ENCODE results near the gene HOMER2. TPM values are rescaled to one million over a fixed set of nuclear protein-coding genes. Genes with fewer than 3 reads are reported as not detected.

Gene HOMER2
- total RNA-seq, 1 experiment from 2014 or later, result 8.8 TPM

DNA sequence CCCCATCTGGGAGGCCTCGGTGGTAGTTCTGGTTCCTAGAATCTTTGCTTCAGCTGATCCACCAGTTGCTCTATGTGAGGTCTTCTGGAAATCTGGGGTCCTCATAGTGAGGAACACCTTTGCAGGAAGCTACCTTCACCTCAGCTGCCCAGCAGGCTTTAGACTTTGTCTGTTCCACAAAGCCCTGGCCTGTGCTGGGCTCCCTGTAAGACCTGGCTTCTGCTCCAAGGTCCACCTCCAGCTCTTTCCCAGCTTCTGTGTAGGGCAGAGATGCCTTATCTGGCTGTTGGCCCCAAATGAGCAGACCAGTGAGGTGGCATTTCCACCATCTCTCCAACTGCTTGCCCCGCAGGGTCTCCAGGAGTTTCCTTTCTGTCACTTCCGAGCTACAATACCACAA, 8.2 kb upstream of the HOMER2 start:
- no peak overlapping the region for H3K27ac Mint-ChIP-seq (ENCODE audit: low read depth, unreplicated experiment)
- ChIA-PET CTCF (interaction anchor here (0.7 to 1.5 kb wide), 2 partner anchors 24 to 50 kb away, joined by 3 read pairs; partner anchors contain the start of gene C15orf40), POLR2A (interaction anchor here (0.6 kb wide), 1 partner anchor 211 kb away, joined by 3 read pairs; no protein-coding TSS in a partner anchor)
- H3K4me3 Mint-ChIP-seq (ENCODE audit: unreplicated experiment), result no peak overlapping the region
- TF ChIP-seq, protein P1, sequence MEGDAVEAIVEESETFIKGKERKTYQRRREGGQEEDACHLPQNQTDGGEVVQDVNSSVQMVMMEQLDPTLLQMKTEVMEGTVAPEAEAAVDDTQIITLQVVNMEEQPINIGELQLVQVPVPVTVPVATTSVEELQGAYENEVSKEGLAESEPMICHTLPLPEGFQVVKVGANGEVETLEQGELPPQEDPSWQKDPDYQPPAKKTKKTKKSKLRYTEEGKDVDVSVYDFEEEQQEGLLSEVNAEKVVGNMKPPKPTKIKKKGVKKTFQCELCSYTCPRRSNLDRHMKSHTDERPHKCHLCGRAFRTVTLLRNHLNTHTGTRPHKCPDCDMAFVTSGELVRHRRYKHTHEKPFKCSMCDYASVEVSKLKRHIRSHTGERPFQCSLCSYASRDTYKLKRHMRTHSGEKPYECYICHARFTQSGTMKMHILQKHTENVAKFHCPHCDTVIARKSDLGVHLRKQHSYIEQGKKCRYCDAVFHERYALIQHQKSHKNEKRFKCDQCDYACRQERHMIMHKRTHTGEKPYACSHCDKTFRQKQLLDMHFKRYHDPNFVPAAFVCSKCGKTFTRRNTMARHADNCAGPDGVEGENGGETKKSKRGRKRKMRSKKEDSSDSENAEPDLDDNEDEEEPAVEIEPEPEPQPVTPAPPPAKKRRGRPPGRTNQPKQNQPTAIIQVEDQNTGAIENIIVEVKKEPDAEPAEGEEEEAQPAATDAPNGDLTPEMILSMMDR (IDR thresholded peaks at IDR 0.05; ENCODE audit: unreplicated experiment), result no peak
- peaks cover 5% of the 10 kb centered on the region for H3K4me1 Mint-ChIP-seq (ENCODE audit: insufficient read depth, unreplicated experiment)
- no peaks in the 10 kb centered on the region for H3K27me3 Mint-ChIP-seq (ENCODE audit: insufficient read depth, unreplicated experiment)
- intact Hi-C loops (cut with micrococcal nuclease), result no loop called here
- H3K9me3 Mint-ChIP-seq (ENCODE audit: unreplicated experiment), result no peaks in the 10 kb centered on the region
- BruUV-seq (replicated peaks), result no TSS peak
- no peak for DNase-seq (ENCODE audit: unreplicated experiment)
- H3K36me3 Mint-ChIP-seq (ENCODE audit: insufficient read depth, unreplicated experiment), result no peaks in the 10 kb centered on the region

- POLR2A ChIA-PET, result no interaction called here
Observed at GRCh38 chr15:82959423-82959822, 6.9 kb upstream of the HOMER2 start.

GRCh38 chr15:82958638-82959037, 6.1 kb upstream of the HOMER2 start:
- no TSS peak for BruUV-seq (replicated peaks)
- Mint-ChIP-seq H3K27me3 (ENCODE audit: insufficient read depth, unreplicated experiment) (no peaks in the 10 kb centered on the region), H3K4me3 (ENCODE audit: unreplicated experiment) (no peak overlapping the region), H3K36me3 (ENCODE audit: insufficient read depth, unreplicated experiment) (no peaks in the 10 kb centered on the region), H3K27ac (ENCODE audit: low read depth, unreplicated experiment) (no peak overlapping the region), H3K4me1 (ENCODE audit: insufficient read depth, unreplicated experiment) (peaks cover 5% of the 10 kb centered on the region), H3K9me3 (ENCODE audit: unreplicated experiment) (no peaks in the 10 kb centered on the region)
- intact Hi-C loops (cut with micrococcal nuclease), result no loop called here
- TF ChIP-seq, protein P1 (IDR thresholded peaks at IDR 0.05; ENCODE audit: unreplicated experiment), result no peak
- no peak for DNase-seq (ENCODE audit: unreplicated experiment)
- ChIA-PET POLR2A (interaction anchor here (1.7 kb wide), 1 partner anchor 28 kb away, joined by 7 read pairs; the partner anchor contains the start of gene RAMAC), CTCF (interaction anchor here (0.7 to 1.3 kb wide), 2 partner anchors 10 to 131 kb away, joined by 3 to 4 read pairs; no protein-coding TSS in a partner anchor)

More at GRCh38 chr15:82959423-82959822, 6.9 kb upstream of the HOMER2 start:
- H3K9me3 Mint-ChIP-seq (ENCODE audit: unreplicated experiment), result no peaks in the 10 kb centered on the region
- H3K27ac Mint-ChIP-seq (ENCODE audit: low read depth, unreplicated experiment), result no peak overlapping the region
- BruUV-seq (replicated peaks), result no TSS peak
- CTCF ChIA-PET, result interaction anchor here (1.5 kb wide), 1 partner anchor 23 kb away, joined by 3 read pairs; no protein-coding TSS in a partner anchor
- no peak for DNase-seq (ENCODE audit: unreplicated experiment)
- H3K4me3 Mint-ChIP-seq (ENCODE audit: unreplicated experiment), result no peak overlapping the region
- intact Hi-C loops (cut with micrococcal nuclease), result no loop called here
- H3K27me3 Mint-ChIP-seq (ENCODE audit: insufficient read depth, unreplicated experiment), result no peaks in the 10 kb centered on the region
- H3K4me1 Mint-ChIP-seq (ENCODE audit: insufficient read depth, unreplicated experiment), result peaks cover 5% of the 10 kb centered on the region
- no peaks in the 10 kb centered on the region for H3K36me3 Mint-ChIP-seq (ENCODE audit: insufficient read depth, unreplicated experiment)
- TF ChIP-seq, protein P1 (IDR thresholded peaks at IDR 0.05; ENCODE audit: unreplicated experiment), result no peak

DNA sequence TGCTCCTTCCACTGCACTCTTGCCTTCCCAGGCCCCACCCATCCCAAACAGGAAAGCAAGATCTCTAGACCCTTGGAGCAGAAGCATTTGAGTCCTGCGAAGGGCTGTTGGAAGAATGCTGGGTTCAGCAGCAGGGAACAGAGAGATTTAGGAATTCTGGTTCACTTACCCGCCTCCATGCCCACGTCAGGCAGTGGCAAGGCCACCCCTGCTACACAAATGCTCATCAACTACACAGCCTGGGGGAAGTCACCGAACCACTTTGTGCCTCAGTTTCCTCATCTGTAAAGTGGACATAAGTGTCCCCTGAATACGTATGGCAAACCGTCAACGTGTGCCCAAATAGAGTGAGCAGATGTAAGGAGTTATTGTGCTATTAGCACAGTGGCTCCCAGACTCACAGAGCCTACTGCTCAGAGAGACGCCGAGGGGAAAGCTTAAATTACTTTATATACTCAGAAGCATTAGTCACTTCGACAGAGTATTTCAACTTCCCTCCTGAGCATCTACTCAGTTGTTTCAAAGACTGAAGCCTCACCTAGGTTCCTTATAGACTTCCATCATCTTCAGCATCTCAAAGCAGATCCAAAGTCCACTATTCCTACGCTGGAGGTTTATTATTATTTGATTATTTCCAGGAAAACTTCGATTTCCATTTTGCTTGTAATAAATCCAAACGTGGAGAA, 905 bp downstream of the HOMER2 start:
- BruUV-seq (replicated peaks), result TSS peak; percentile 49
- TF ChIP-seq, protein P1 (IDR thresholded peaks at IDR 0.05; ENCODE audit: unreplicated experiment), result no peak
- Mint-ChIP-seq H3K27ac (ENCODE audit: low read depth, unreplicated experiment) (no peak overlapping the region), H3K4me1 (ENCODE audit: insufficient read depth, unreplicated experiment) (no peaks in the 10 kb centered on the region), H3K4me3 (ENCODE audit: unreplicated experiment) (peak overlapping the region; percentile 61), H3K9me3 (ENCODE audit: unreplicated experiment) (no peaks in the 10 kb centered on the region), H3K27me3 (ENCODE audit: insufficient read depth, unreplicated experiment) (no peaks in the 10 kb centered on the region), H3K36me3 (ENCODE audit: insufficient read depth, unreplicated experiment) (no peaks in the 10 kb centered on the region)
- intact Hi-C loops (cut with micrococcal nuclease), result no loop called here
- DNase-seq (ENCODE audit: unreplicated experiment), result no peak
- CTCF ChIA-PET, result interaction anchor here (0.7 kb wide), 2 partner anchors 77 to 421 kb away, joined by 3 read pairs; no protein-coding TSS in a partner anchor
- POLR2A ChIA-PET, result interaction anchor here (0.8 kb wide), 1 partner anchor 34 kb away, joined by 3 read pairs; the partner anchor contains the start of gene RAMAC
